HG03039 (cell line): ENCODE results near the gene EEFSEC.

Source experiments
- ATAC-seq: cut with Tn5 transposase; IDR thresholded peaks from one replicate; pipeline ENCODE4 v1.9.1; 2021; ENCODE audit warnings: mild to moderate bottlenecking, moderate library complexity; ENCODE audit not compliant: unreplicated experiment

Gene EEFSEC

GRCh38 chr3:128329491-128330213 lies 176.4 kb downstream of the EEFSEC start:
- no peak for ATAC-seq

DNA sequence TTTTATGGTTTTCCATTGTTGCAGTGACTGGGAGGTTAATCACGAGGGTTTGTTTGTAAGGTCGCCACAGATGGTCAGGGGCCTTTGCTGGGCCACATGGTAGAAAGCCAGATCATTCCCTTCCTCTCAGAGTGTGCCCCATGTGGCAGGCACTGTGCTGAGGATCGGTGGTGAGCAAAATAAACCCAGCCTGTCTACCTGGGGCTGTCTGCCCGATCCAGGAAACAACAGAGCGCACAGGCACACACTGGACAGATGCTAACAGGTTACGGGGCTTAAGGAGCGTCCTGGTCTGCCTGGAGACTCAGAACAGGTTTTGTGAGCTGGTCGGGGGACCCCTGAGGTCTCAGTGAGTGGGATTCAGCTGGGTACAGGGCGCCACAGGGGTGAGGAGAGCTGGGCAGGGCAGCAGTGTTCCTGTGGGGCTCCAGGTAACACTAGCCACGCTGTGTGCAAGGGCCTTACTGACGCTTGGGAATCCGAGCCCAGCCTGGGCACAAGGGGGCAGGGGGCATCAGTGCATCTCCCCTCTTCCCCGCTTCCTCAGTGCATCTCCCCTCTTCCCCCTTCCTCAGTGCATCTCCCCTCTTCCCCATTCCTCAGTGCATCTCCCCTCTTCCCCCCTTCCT lies 177.0 kb downstream of the EEFSEC start:
- ATAC-seq, result no peak

GRCh38 chr3:128334086-128334645 lies 180.9 kb downstream of the EEFSEC start:
- ATAC-seq, result no peak

DNA sequence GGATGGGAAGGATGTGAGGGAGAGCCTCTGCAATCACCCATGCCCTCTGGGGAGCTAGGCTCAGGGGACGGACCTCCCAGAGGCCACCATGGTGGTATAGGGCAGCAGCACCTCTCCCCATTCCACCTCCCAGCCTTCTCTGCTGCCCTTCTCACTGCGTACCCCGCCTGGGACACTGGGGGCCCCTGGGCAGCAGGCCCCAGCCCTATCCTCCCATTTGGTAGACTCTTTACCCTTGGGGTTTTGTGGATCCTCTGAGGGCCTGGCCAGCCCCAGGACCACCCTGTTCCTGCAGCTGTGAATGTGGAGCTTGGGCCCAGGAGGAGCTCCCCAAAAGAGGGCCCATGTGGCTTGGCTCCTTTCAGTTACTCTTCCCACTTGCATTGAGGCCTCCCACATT lies 181.5 kb downstream of the EEFSEC start:
- ATAC-seq, result no peak

DNA sequence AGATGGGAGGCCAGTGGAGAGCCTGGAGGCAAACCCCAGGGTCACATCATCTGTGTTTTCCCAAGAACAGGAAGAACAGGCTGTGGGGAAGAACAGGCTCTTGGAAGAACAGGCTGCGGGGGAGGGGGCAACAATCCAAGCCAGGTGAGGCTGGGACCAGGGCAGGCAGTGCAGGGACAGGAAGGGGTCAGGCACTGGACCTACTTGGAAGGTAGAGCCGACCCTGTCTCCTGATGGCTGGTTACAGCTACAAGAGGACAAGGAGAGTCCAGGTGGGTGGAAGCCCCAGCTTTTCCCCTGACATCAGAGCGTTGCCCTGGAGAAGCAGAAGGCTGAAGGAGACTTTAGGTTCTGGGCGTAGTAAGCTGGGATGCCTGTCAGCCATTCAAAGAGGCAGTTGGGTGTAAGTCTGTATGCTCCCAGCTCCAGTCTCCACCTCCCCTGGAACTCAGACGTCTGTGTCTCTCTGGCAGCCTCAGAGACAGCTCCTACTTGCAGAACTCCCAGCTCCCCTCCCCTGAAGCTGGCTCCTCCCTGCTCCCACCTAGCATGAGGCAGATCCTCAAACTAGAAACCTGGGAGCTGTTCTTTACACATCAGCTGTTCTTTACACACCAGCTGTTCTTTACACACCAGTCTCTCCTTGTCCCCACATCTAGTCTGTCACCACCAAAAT lies 182.5 kb downstream of the EEFSEC start:
- ATAC-seq, result no peak

DNA sequence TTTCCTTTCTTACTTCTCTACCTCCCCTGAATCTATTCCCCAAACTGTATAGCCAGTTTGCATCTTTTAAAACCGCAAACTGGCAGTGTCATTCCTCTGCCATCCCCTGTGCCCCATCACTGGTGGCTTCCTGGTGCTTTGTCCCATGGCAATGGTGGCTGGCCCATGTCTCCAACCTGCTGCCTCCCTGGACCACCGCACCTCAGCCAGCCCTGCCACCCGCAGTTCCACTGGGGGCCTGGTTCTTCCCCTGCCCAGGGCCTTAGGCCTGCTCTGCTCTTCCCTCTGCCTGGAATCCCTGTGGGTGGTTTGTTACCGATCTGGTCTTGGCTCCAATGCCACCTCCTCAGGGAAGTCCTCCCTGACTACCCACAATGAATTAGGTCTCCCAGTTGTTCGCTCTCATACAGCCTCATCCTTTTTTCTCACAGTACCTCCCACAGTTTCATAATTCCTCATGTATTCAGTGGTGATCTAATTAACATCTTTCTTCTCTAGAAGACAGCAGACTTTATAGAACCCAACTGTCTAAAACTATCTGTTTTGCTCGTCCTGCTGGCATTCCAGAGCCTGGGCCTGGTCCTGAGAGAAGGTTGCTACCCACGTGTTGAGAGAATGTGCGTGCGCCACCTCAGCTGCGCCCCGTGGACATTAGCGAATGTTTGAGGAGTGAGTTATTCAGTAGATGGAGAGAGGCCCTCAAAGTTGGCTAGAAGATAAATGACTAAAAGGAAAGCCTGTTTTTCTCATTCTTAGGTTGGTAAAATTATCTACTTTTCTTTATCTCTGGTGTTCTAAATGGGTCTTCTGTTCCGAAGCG lies 183.3 kb downstream of the EEFSEC start:
- ATAC-seq, result no peak

- no peak for ATAC-seq
These were observed 184.0 kb downstream of the EEFSEC start for GRCh38 chr3:128337305-128337704.

- ATAC-seq, result no peak
These were observed 185.5 kb downstream of the EEFSEC start for GRCh38 chr3:128338536-128339330.

DNA sequence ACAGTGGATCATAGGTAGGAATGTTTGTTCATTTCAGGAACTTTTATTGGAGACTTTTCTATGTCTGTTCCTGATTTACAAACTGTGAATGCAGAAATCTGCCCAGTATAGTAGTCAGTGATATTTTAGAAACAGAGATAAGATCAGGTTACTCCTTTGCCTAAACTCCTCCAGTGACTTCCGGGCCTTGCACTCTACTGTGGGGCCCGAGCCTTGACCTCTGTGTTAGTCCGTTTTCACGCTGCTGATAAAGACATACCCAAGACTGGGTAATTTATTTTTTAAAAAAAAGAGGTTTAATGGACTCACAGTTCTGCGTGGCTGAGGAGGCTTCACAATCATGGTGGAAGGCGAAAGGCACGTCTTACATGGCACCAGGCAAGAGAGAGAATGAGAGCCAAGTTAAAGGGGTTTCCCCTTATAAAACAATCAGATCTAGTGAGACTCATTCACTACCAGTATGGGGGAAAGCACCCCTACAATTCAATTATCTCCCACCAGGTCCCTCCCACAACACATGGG lies 186.3 kb downstream of the EEFSEC start:
- ATAC-seq, result no peak

GRCh38 chr3:128340198-128340903 lies 187.1 kb downstream of the EEFSEC start:
- no peak for ATAC-seq

DNA sequence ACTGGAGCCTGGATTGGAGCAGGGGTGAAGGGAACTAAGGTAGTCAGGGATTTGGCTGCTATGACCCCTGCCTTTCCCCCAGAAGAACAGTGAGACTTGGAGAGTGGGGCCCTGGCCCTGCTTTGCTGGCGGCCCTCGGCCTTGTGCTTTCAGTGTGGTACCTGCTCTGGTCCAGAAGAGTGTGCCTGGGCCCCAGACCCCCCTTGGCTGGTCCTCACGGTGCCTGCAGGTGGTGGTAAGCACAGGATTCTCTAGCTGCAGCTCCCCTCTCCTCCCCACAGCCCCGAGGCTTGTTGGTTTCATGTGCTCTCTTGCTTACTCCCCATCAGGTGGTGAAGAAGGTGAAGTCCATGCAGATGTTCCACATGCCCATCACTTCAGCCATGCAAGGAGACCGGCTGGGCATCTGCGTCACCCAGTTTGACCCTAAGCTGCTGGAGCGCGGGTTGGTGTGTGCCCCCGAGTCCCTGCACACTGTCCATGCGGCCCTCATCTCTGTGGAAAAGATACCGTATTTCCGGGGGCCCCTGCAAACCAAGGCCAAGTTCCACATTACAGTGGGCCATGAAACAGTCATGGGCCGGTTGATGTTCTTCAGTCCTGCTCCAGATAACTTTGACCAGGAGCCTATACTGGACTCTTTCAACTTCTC lies 187.7 kb downstream of the EEFSEC start:
- ATAC-seq, result no peak

- ATAC-seq, result no peak
These were observed 188.5 kb downstream of the EEFSEC start for GRCh38 chr3:128341659-128342395.

GRCh38 chr3:128342701-128343180 lies 189.5 kb downstream of the EEFSEC start:
- no peak for ATAC-seq

- no peak for ATAC-seq
These were observed 190.2 kb downstream of the EEFSEC start for GRCh38 chr3:128343287-128344051.

- no peak for ATAC-seq
These were observed 190.9 kb downstream of the EEFSEC start for GRCh38 chr3:128344052-128344735.

GRCh38 chr3:128345196-128345595 lies 191.9 kb downstream of the EEFSEC start:
- ATAC-seq, result no peak

- no peak for ATAC-seq
These were observed 193.3 kb downstream of the EEFSEC start for GRCh38 chr3:128346562-128346961.
